Activated naive CD8-positive, alpha-beta T cell treated with anti-CD3 and anti-CD28 coated beads, Interleukin-2, amount 50 U/mL, for 24 hours (primary cell): ENCODE data around the gene RSU1.

Experiments
- ATAC-seq: fragments of 150-1000 bp; cut with Tn5 transposase; one replicate; pipeline ENCODE4 v1.10.0; 2021
- DNase-seq: peaks from one replicate; pipeline ENCODE4 v3.0.0; 2021
- H3K27ac Mint-ChIP-seq: one replicate; pipeline ENCODE4 v1.8.0; 2021; ENCODE audit warnings: mild to moderate bottlenecking, mixed read lengths
- H3K27me3 Mint-ChIP-seq: one replicate; pipeline ENCODE4 v1.8.0; 2021; ENCODE audit warnings: mixed read lengths
- H3K36me3 Mint-ChIP-seq: one replicate; pipeline ENCODE4 v1.8.0; 2021; ENCODE audit warnings: low read depth, mixed read lengths
- H3K4me1 Mint-ChIP-seq: one replicate; pipeline ENCODE4 v1.8.0; 2021; ENCODE audit warnings: mixed read lengths
- H3K4me3 Mint-ChIP-seq: one replicate; pipeline ENCODE4 v1.8.0; 2021; ENCODE audit warnings: mild to moderate bottlenecking, moderate library complexity, mixed read lengths
- H3K9me3 Mint-ChIP-seq: one replicate; pipeline ENCODE4 v1.8.0; 2021; ENCODE audit warnings: mixed read lengths

The RSU1 gene

GRCh38 chr10:16581202-16581601 is 236.0 kb downstream of the RSU1 start:
- H3K4me3 Mint-ChIP-seq, result no peak overlapping the region
- H3K4me1 Mint-ChIP-seq, result peaks cover 8% of the 10 kb centered on the region
- DNase-seq (no peak), ATAC-seq (no peak)
- no peak overlapping the region for H3K27ac Mint-ChIP-seq
- no peaks in the 10 kb centered on the region for H3K9me3 Mint-ChIP-seq
- H3K27me3 Mint-ChIP-seq, result peaks cover 30% of the 10 kb centered on the region
- H3K36me3 Mint-ChIP-seq, result no peaks in the 10 kb centered on the region

GRCh38 chr10:16570731-16571130 is 246.5 kb downstream of the RSU1 start:
- Mint-ChIP-seq H3K27me3 (peaks cover 31% of the 10 kb centered on the region), H3K4me3 (no peak overlapping the region), H3K27ac (no peak overlapping the region), H3K9me3 (no peaks in the 10 kb centered on the region), H3K4me1 (peaks cover 4% of the 10 kb centered on the region), H3K36me3 (no peaks in the 10 kb centered on the region)
- DNase-seq, result no peak
- no peak for ATAC-seq

- Mint-ChIP-seq H3K4me3 (no peak overlapping the region), H3K4me1 (peaks cover 4% of the 10 kb centered on the region), H3K36me3 (no peaks in the 10 kb centered on the region), H3K27ac (no peak overlapping the region), H3K27me3 (peaks cover 26% of the 10 kb centered on the region), H3K9me3 (no peaks in the 10 kb centered on the region)
- DNase-seq, result no peak
- no peak for ATAC-seq
Observed at GRCh38 chr10:16566202-16566805, 250.9 kb downstream of the RSU1 start.

- H3K9me3 Mint-ChIP-seq, result no peaks in the 10 kb centered on the region
- peaks cover 26% of the 10 kb centered on the region for H3K27me3 Mint-ChIP-seq
- H3K27ac Mint-ChIP-seq, result no peak overlapping the region
- H3K36me3 Mint-ChIP-seq, result no peaks in the 10 kb centered on the region
- ATAC-seq (no peak), DNase-seq (no peak)
- H3K4me3 Mint-ChIP-seq, result no peak overlapping the region
- peaks cover 3% of the 10 kb centered on the region for H3K4me1 Mint-ChIP-seq
Observed at GRCh38 chr10:16565604-16566003, 251.6 kb downstream of the RSU1 start.

GRCh38 chr10:16562891-16563290 is 254.3 kb downstream of the RSU1 start:
- Mint-ChIP-seq H3K27ac (no peak overlapping the region), H3K9me3 (no peaks in the 10 kb centered on the region), H3K4me3 (no peak overlapping the region), H3K36me3 (no peaks in the 10 kb centered on the region), H3K4me1 (peaks cover 2% of the 10 kb centered on the region), H3K27me3 (peaks cover 30% of the 10 kb centered on the region)
- DNase-seq (no peak), ATAC-seq (no peak)

- H3K36me3 Mint-ChIP-seq, result no peaks in the 10 kb centered on the region
Observed at GRCh38 chr10:16559236-16559773, 257.9 kb downstream of the RSU1 start.

GRCh38 chr10:16547973-16548372 is 269.3 kb downstream of the RSU1 start:
- H3K27me3 Mint-ChIP-seq, result peaks cover 19% of the 10 kb centered on the region
- H3K36me3 Mint-ChIP-seq, result no peaks in the 10 kb centered on the region
- no peak for ATAC-seq
- DNase-seq, result no peak
- H3K4me1 Mint-ChIP-seq, result peaks cover 3% of the 10 kb centered on the region
- H3K9me3 Mint-ChIP-seq, result no peaks in the 10 kb centered on the region
- H3K27ac Mint-ChIP-seq, result no peak overlapping the region
- no peak overlapping the region for H3K4me3 Mint-ChIP-seq

More at GRCh38 chr10:16559236-16559773, 257.9 kb downstream of the RSU1 start:
- H3K9me3 Mint-ChIP-seq, result no peaks in the 10 kb centered on the region
- DNase-seq (no peak), ATAC-seq (no peak)
- no peak overlapping the region for H3K4me3 Mint-ChIP-seq
- no peaks in the 10 kb centered on the region for H3K4me1 Mint-ChIP-seq
- H3K27ac Mint-ChIP-seq, result no peak overlapping the region
- peaks cover 22% of the 10 kb centered on the region for H3K27me3 Mint-ChIP-seq

GRCh38 chr10:16545116-16545736 is 272.0 kb downstream of the RSU1 start:
- H3K4me3 Mint-ChIP-seq, result no peak overlapping the region
- DNase-seq, result no peak
- H3K27ac Mint-ChIP-seq, result no peak overlapping the region
- no peaks in the 10 kb centered on the region for H3K9me3 Mint-ChIP-seq
- ATAC-seq, result no peak
- H3K27me3 Mint-ChIP-seq, result peaks cover 26% of the 10 kb centered on the region
- H3K4me1 Mint-ChIP-seq, result peaks cover 3% of the 10 kb centered on the region
- H3K36me3 Mint-ChIP-seq, result no peaks in the 10 kb centered on the region

GRCh38 chr10:16544591-16544990 is 272.6 kb downstream of the RSU1 start:
- no peaks in the 10 kb centered on the region for H3K36me3 Mint-ChIP-seq
- no peak for DNase-seq
- H3K27me3 Mint-ChIP-seq, result peaks cover 26% of the 10 kb centered on the region
- no peak overlapping the region for H3K4me3 Mint-ChIP-seq
- H3K9me3 Mint-ChIP-seq, result no peaks in the 10 kb centered on the region
- peaks cover 3% of the 10 kb centered on the region for H3K4me1 Mint-ChIP-seq
- no peak overlapping the region for H3K27ac Mint-ChIP-seq
- no peak for ATAC-seq

- no peak for ATAC-seq
- peaks cover 3% of the 10 kb centered on the region for H3K4me1 Mint-ChIP-seq
- H3K27me3 Mint-ChIP-seq, result peaks cover 26% of the 10 kb centered on the region
- no peaks in the 10 kb centered on the region for H3K36me3 Mint-ChIP-seq
- no peak for DNase-seq
- H3K4me3 Mint-ChIP-seq, result no peak overlapping the region
- no peaks in the 10 kb centered on the region for H3K9me3 Mint-ChIP-seq
- no peak overlapping the region for H3K27ac Mint-ChIP-seq
Observed at GRCh38 chr10:16544099-16544498, 273.1 kb downstream of the RSU1 start.
